Suprapubic skin (tissue), 3 donors: Measurements from ENCODE around the gene SMAD1.

Source experiments
- EP300 ChIP-seq: sonication (generic); formaldehyde crosslinking; IDR thresholded peaks from one replicate; pipeline ENCODE4 v1.6.1; 2017; ENCODE audit warnings: antibody characterized with exemption
- POLR2A ChIP-seq, 2 donors: fragments of 450-650 bp; IDR thresholded peaks; one replicate each; pipeline ENCODE4 v1.6.1; 2017; ENCODE audit warnings: antibody characterized with exemption in 2 of 2, mild to moderate bottlenecking in 2 of 2, moderate library complexity in 2 of 2
- TF ChIP-seq, protein P1 (sequence below), 2 donors: fragments of 200-600 bp in 1 of 2; fragments of 450-650 bp in 1 of 2; sonication (generic) in 1 of 2; IDR thresholded peaks; one replicate each; pipeline ENCODE4 v1.5.1; 2016 to 2019; ENCODE audit warnings: antibody characterized with exemption in 2 of 2, mild to moderate bottlenecking in 1 of 2, moderate library complexity in 1 of 2

DNA sequence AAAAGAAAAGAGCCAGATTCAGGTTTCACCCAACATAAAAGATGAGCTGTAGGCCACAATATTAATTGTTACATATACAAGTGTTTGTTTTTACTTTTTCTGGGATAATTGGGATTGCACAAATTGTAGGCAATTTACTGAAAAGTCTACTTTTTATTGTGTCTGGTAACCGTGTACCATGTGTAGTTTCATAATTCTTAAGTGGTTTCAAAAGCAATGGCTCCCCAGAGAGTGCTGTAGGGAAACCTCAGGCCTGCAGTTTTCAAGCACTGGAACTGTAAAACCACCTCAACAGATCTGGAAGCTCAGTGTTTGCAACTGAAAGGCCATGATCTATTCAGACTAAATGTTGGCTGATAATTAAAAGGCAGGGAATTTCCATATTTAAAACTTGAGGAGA, 83.7 kb downstream of the SMAD1 start:
- TF ChIP-seq, protein P1, sequence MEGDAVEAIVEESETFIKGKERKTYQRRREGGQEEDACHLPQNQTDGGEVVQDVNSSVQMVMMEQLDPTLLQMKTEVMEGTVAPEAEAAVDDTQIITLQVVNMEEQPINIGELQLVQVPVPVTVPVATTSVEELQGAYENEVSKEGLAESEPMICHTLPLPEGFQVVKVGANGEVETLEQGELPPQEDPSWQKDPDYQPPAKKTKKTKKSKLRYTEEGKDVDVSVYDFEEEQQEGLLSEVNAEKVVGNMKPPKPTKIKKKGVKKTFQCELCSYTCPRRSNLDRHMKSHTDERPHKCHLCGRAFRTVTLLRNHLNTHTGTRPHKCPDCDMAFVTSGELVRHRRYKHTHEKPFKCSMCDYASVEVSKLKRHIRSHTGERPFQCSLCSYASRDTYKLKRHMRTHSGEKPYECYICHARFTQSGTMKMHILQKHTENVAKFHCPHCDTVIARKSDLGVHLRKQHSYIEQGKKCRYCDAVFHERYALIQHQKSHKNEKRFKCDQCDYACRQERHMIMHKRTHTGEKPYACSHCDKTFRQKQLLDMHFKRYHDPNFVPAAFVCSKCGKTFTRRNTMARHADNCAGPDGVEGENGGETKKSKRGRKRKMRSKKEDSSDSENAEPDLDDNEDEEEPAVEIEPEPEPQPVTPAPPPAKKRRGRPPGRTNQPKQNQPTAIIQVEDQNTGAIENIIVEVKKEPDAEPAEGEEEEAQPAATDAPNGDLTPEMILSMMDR (IDR thresholded peaks at IDR 0.05): no peak
- TF ChIP-seq POLR2A (IDR thresholded peaks at IDR 0.05): no peak
- no peak for TF ChIP-seq EP300
